DOHH2 (cell line): ENCODE results near the gene FAM81B.

ENCODE experiments used
- H3F3A ChIP-seq: fragments of 200-600 bp; sonication (generic), shearing (Covaris generic); 2 replicates; pipeline ENCODE4 v1.6.0; 2016; ENCODE audit warnings: antibody characterized with exemption, mild to moderate bottlenecking; ENCODE audit not compliant: control insufficient read depth, insufficient read depth
- H3K27ac ChIP-seq: fragments of 200-600 bp; sonication (generic); 2 replicates; pipeline ENCODE4 v1.5.1; 2014; ENCODE audit warnings: low read depth, mild to moderate bottlenecking, low read length, moderate library complexity
- H3K27me3 ChIP-seq: fragments of 200-600 bp; sonication (generic); 2 replicates; pipeline ENCODE4 v1.6.1; 2014; ENCODE audit warnings: mild to moderate bottlenecking, low read length, mixed read lengths; ENCODE audit not compliant: control insufficient read depth
- H3K36me3 ChIP-seq: fragments of 200-600 bp; sonication (generic); 2 replicates; pipeline ENCODE4 v1.6.1; 2014; ENCODE audit warnings: mild to moderate bottlenecking, low read length, moderate library complexity, mixed read lengths; ENCODE audit not compliant: control insufficient read depth
- H3K4me1 ChIP-seq: fragments of 200-600 bp; sonication (generic); 2 replicates; pipeline ENCODE4 v1.6.1; 2014; ENCODE audit warnings: mild to moderate bottlenecking, low read length, mixed read lengths; ENCODE audit not compliant: control insufficient read depth
- H3K4me2 ChIP-seq: fragments of 200-600 bp; sonication (generic); 2 replicates; pipeline ENCODE4 v1.6.0; 2014; ENCODE audit warnings: mild to moderate bottlenecking, low read length, moderate library complexity
- H3K4me3 ChIP-seq: fragments of 200-600 bp; sonication (generic); 2 replicates; pipeline ENCODE4 v1.5.1; 2014; ENCODE audit warnings: mild to moderate bottlenecking, low read length, mixed read lengths
- H3K79me2 ChIP-seq: fragments of 200-600 bp; sonication (generic); 2 replicates; pipeline ENCODE4 v1.6.1; 2014; ENCODE audit warnings: mild to moderate bottlenecking, low read length, mixed read lengths; ENCODE audit not compliant: control insufficient read depth
- H3K9me2 ChIP-seq: fragments of 200-600 bp; sonication (generic); replicated peaks from 2 replicates; pipeline ENCODE4 v1.6.1; 2014; ENCODE audit warnings: mild to moderate bottlenecking, low read length, mixed read lengths; ENCODE audit not compliant: control insufficient read depth
- H3K9me3 ChIP-seq: fragments of 200-600 bp; sonication (generic); 2 replicates; pipeline ENCODE4 v1.6.1; 2014; ENCODE audit warnings: antibody characterized with exemption, low read length, mixed read lengths; ENCODE audit not compliant: control insufficient read depth, insufficient read depth
- H4K20me1 ChIP-seq: fragments of 200-600 bp; sonication (generic); 2 replicates; pipeline ENCODE4 v1.6.0; 2014; ENCODE audit warnings: low read depth, mild to moderate bottlenecking, antibody characterized with exemption, low read length, moderate library complexity; ENCODE audit not compliant: control insufficient read depth, insufficient read depth
- CTCF ChIP-seq: fragments of 200-600 bp; sonication (generic); IDR thresholded peaks from one replicate; pipeline ENCODE4 v1.5.1; 2014; ENCODE audit warnings: antibody characterized with exemption, mild to moderate bottlenecking, low read depth, low read length; ENCODE audit not compliant: poor library complexity, severe bottlenecking
- EZH2phosphoT487 ChIP-seq: fragments of 200-600 bp; sonication (generic); IDR thresholded peaks from 2 replicates; pipeline ENCODE4 v1.6.1; 2017; ENCODE audit warnings: borderline replicate concordance, mild to moderate bottlenecking, antibody characterized with exemption, low read length, moderate library complexity, mixed read lengths

Gene FAM81B

GRCh38 chr5:95365302-95366095, 25.7 kb upstream of the FAM81B start:
- H3F3A ChIP-seq = no peaks in the 10 kb centered on the region
- H4K20me1 ChIP-seq = no peaks in the 10 kb centered on the region
- H3K4me2 ChIP-seq = no peak overlapping the region
- no peaks in the 10 kb centered on the region for H3K4me1 ChIP-seq
- no peaks in the 10 kb centered on the region for H3K9me2 ChIP-seq
- H3K36me3 ChIP-seq = no peaks in the 10 kb centered on the region
- no peaks in the 10 kb centered on the region for H3K9me3 ChIP-seq
- no peaks in the 10 kb centered on the region for H3K27me3 ChIP-seq
- no peak overlapping the region for H3K27ac ChIP-seq
- no peaks in the 10 kb centered on the region for H3K79me2 ChIP-seq
- TF ChIP-seq CTCF (no peak), EZH2phosphoT487 (no peak)
- no peak overlapping the region for H3K4me3 ChIP-seq

GRCh38 chr5:95369782-95370181, 21.4 kb upstream of the FAM81B start:
- Histone ChIP-seq H3K4me3 (no peak overlapping the region), H3K4me1 (no peaks in the 10 kb centered on the region), H3K36me3 (no peaks in the 10 kb centered on the region), H3F3A (no peaks in the 10 kb centered on the region), H3K9me3 (no peaks in the 10 kb centered on the region), H3K27me3 (no peaks in the 10 kb centered on the region), H3K79me2 (no peaks in the 10 kb centered on the region), H3K4me2 (no peak overlapping the region), H3K9me2 (no peaks in the 10 kb centered on the region), H3K27ac (no peak overlapping the region), H4K20me1 (no peaks in the 10 kb centered on the region)
- TF ChIP-seq CTCF = no peak
- no peak for TF ChIP-seq EZH2phosphoT487

- Histone ChIP-seq H3K27me3 (no peaks in the 10 kb centered on the region), H3K27ac (no peak overlapping the region), H3K4me1 (no peaks in the 10 kb centered on the region), H3F3A (no peaks in the 10 kb centered on the region), H3K9me3 (no peaks in the 10 kb centered on the region), H3K9me2 (no peaks in the 10 kb centered on the region), H3K79me2 (no peaks in the 10 kb centered on the region), H4K20me1 (no peaks in the 10 kb centered on the region), H3K4me3 (no peak overlapping the region), H3K4me2 (no peak overlapping the region), H3K36me3 (no peaks in the 10 kb centered on the region)
- TF ChIP-seq EZH2phosphoT487 (no peak), CTCF (no peak)
Measured at GRCh38 chr5:95374061-95374460, 17.1 kb upstream of the FAM81B start.
